Fibroblast of skin of scalp (primary cell): Measurements from ENCODE around the gene DAAM1.

Source experiments
- DNase-seq: peaks from one replicate; pipeline ENCODE4 v3.0.0-alpha.2; 2013

DAAM1 gene

DNA sequence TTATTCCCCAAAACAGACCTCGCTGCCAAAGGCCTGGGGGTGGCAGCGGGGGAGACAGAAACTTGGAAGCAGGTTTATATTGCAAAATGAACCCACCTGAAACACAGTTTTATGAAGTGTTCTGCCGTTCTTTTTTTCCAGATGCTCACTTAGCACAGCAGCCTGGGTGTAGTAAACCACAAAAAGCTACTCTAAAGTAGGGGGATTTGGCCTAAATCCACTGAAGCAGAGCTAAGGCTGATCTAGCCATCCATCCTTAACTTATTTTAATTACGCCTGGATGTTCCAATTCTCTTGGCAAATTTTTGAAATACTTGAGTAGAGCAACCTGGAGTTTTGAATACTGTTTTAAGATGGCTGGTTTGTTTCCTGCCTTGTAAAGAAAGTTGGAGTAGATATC is 155.5 kb downstream of the DAAM1 start:
- no peak for DNase-seq

DNA sequence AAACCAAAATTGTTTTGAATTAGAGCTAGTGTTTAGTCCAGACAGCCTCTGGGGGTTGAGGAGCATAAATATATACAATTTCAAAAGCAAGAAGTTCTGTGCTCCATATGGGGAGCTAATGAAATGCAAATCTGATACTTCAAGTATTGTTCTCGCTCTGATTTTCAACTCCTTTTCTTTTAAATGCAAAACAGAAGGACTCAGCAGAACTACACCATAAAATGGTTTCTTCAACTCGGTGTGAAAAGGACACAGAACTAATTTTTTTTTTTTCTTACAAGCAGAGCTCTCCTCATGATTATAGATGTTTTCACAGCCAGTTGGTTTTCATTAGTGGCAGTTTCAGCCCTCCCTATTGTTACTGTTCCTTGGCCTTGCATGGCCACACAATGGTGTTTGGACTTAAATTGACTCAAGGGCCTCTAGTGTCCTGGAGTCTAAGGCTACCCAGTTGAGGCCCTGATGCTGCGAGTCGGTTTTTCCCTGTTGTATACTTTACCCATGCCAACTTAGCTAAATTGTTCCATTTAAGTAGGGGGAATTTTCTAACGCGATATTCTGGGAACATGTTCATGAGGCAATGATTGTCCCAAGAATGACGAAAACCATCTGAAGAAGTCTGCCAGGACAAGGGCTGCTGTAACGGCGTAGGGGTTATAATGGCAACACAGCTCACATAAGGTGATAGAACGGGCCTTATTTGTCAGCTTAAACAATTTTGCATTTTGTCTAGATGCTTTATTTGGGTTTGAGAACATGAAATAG is 156.4 kb downstream of the DAAM1 start:
- no peak for DNase-seq

GRCh38 chr14:59346329-59346728 is 157.9 kb downstream of the DAAM1 start:
- DNase-seq, result no peak

DNA sequence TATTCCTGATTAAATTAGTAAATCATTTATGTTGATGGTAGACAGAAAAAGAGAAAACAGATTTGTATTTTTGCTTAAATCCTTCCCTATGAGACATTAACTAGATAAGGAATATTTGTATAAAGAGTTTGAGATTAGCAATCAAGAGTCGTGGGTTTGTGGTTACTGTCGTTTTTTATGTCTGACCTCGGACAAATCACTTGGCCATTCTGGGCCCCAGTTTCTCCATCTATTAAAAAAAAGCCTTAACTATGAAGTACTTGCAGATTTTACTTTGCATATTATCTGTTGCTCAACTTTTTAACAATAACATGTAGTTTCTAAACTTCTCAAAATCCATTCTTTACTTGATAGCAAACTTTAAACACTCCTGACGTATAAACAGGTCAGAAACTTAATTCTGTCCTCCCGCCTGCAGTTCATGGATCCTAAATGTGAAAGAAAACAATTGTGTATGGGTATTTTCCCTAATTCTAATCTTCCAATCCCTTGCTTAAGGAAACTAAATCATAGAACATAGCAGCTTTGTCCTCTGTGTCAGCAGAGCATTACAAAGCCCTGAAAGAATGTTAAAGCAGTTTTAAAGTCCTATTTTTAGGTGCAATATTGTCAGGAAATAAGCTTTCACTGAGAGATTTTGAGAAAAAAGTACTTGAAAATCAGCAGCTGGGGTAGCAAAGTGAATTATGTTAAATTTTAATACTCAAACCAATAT is 158.5 kb downstream of the DAAM1 start:
- DNase-seq, result no peak

DNA sequence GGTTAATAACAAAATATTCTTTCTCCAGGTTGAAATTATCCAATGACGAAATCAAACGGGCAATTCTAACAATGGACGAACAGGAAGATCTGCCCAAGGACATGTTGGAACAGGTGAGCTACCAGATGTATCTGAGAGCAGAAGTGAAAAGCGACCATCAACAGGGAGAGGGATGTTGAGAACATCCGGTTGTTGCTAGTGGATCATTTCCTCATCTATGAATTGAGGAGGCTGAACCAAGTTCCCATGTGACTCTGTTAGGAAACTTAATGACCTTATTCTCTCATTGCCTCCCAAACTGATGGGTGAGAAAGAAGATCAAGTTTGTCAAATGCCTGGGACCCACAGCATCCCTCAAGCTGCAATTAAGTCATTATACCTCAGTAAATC is 159.0 kb downstream of the DAAM1 start:
- no peak for DNase-seq

GRCh38 chr14:59347915-59348314 is 159.4 kb downstream of the DAAM1 start:
- DNase-seq, result no peak

DNA sequence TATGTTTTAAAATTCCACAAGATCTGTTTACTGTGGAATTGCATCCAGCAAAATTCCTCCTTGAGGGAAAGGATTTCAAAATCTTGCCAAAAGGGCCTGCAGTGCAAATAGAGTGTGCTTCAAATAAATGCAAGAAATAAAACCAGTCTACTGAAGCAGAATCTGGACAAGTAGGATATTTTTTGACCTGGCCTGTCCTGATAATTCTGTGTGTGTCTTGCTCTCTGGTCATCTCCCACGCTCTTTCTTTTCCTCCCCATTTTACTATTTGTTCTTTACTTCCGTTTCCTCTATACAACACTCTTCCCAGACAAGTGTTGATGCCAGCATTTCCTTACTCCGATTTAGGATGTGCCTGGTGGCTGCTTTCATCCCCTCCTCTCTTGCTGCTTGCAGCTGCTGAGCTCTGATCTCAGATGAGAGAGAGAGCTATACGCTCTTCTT is 160.8 kb downstream of the DAAM1 start:
- no peak for DNase-seq

- no peak for DNase-seq
Measured at GRCh38 chr14:59352961-59353360, 164.5 kb downstream of the DAAM1 start.

DNA sequence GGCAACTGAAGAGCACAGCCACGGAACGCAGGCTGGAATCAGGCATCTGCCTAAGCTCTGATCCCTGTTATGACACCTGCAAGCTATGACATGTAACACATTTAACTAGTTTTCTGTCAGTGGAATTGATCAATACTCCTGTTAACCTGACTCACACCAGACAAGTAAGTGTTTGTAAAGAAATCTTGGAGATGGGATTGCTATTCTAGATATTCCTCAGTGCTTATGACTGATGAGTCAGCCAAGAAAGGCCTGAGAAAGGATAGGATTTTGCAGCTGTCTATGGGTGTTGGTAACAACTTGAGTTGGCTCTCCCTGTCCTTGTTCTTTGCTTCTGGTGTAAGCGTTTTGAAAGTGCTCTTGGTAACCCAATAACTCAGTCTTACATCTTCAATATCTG is 166.2 kb downstream of the DAAM1 start:
- DNase-seq, result no peak

DNA sequence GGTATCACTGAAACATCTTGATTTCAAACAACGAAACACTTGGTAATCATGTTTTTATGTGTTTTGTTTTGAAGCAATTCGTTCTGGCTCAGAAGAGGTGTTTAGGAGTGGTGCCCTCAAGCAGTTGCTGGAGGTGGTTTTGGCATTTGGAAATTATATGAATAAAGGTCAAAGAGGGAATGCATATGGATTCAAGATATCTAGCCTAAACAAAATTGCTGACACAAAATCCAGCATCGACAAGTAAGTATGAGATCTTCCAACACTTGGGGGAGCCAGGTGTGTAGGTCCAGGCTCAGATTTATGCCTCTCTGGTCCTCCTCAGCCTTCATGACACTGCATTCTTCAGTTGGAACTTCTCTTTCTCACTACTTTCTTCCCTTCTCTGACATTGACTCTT is 166.6 kb downstream of the DAAM1 start:
- DNase-seq, result no peak

GRCh38 chr14:59356312-59356711 is 167.8 kb downstream of the DAAM1 start:
- no peak for DNase-seq

GRCh38 chr14:59356767-59357166 is 168.3 kb downstream of the DAAM1 start:
- DNase-seq, result no peak

- peak; percentile 58 for DNase-seq
Measured at GRCh38 chr14:59358102-59358501, 169.6 kb downstream of the DAAM1 start.

DNA sequence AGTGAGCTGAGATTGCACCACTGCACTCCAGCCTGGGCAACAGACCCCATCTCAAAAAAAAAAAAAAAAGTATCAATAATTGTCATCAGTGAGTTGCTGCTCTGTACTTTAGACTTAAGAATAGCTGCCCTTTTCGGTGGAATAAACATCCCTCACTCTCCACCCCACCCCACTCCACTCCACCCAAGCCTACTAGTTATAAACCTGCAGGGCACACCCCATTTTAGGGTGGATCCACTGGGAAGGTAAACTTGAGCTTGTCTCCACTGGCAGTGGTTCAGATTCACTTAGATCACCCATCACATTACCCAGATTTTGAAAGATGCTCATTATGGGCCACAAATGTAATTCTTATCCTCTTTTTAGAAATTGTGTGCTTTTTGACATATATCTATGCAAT is 170.3 kb downstream of the DAAM1 start:
- no peak for DNase-seq

DNA sequence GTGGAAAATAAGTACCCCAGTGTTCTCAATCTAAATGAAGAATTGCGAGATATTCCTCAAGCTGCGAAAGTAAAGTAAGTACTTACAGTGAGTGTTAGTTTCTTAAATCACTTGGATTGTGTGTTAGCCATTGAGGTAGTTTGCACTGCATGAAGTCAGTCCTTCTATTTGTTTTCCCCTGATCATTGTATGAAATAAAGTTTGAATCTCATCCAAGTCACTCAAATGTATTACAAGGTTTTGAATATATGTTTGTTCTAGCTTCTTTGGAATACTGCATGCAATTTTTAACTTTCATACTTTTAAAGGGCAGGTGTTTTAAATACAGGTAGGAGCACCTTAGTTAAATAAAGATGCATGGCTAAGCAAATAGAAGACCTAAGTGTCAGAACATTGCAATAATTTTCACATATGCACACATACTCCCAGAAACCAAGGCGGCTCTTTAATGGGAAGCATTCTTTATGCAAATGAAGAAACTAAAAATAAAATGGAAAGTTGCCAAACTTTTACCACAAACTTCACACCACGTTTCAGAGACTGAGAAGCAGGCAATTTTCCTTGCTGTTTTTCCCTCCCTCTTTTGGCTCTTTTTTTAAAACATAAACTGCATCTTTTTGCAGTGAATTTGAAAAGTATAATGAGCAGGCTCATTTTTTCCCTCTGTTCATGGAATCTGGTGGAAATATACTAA is 171.1 kb downstream of the DAAM1 start:
- DNase-seq, result peak; percentile 42

GRCh38 chr14:59360233-59360632 is 171.8 kb downstream of the DAAM1 start:
- no peak for DNase-seq

DNA sequence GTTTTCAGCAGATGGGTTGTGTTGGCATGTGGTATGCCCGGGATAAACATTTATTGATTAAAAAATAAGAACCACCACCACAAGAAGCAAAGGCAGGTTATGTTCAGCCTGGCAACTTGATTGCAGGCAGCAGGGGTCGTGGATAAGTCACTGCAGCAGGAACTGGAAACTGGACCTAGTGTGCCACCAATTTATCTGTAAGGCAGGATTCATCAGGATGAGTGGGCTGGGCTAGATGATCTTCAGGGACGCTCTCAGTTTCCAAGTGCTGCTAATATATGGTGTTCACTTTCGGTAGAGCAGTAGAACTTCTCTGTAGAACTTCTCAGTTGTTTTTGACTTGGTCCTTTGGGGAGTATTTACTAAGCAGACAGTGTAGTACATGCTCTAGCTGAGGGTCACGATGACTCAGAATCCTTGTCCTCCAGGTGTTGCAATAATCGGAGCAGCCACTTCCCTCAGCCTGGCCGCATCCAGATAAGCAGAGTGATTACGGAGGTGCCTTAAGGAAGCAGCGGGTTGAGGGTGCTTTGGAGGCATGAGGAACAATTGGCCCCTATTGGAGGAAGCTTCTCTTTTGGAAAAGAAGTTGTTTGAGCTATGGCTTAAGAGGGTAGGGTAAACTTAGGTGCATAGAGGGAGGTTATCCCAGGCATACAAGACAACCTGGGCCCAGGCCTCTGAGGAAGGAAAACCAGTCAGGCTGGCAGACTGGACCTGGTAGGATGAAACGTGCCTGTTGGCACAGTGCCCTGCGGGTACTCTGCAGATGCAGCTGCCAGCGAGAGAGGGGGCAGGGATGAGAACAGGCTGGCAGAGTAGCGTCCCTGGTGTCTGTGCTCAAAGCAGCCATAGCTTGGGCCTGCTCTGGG is 172.7 kb downstream of the DAAM1 start:
- no peak for DNase-seq

- DNase-seq, result no peak
Measured at GRCh38 chr14:59362513-59362912, 174.0 kb downstream of the DAAM1 start.

GRCh38 chr14:59363531-59364226 is 175.2 kb downstream of the DAAM1 start:
- DNase-seq, result peak; percentile 22

DNA sequence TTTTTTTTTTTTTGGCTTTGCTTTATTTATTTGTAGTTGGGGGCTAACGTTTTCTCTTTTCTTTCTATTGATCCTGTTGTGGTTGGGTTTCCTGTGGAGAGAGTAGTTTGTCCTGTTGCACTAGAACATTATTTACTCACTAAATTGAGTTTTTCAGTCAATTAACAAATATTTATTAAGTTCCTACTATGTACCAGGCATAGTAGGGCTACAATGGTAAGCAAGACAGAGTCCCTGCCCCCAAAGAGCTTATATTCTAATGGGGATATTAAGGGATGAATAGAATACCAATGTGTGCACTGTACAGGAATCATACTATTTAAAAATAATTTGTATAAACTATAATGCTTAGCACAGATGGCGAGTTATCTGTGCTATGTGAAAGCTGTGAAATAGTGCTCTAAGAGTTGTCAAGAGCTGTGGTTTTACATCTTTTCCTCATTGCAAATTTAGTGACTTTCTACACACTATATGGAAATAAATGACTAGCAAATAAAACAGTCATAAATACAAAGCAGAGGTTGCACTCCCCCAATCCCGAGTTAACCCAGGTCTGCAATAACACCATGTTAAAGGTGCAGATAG is 181.8 kb downstream of the DAAM1 start:
- no peak for DNase-seq

- DNase-seq, result no peak
Measured at GRCh38 chr14:59371771-59372170, 183.3 kb downstream of the DAAM1 start.

DNA sequence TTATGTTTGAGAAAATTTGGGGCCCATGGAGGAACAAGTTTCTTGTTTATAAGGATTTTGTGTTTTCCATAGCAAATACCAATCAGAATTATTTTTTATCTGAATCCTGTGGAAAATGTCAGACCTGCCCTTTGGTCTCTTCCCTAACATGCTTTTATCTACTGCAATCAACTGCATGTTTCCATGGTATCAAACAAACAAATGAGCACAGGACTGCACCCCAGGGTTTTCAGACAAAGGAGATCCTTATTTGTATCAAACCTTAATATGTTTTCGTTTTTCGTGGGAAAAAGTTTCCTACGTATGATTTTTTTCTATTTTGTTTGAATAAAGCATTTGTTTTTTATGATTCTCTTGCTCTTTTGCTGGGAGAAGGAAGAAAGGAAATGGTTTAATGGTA is 185.6 kb downstream of the DAAM1 start:
- no peak for DNase-seq
